K562 (cell line): ENCODE measurements around the gene TMEM161B. TPM values are rescaled to one million over a fixed set of nuclear protein-coding genes. Genes with fewer than 3 reads are reported as not detected.

Experiments
- ATAC-seq: fragments of 200-7000 bp; cut with Tn5 transposase; 3 replicates; pipeline ENCODE4 v1.9.1; 2020; ENCODE audit warnings: moderate library complexity
- BruUV-seq: library from RNA; stranded (reverse); fragments of 400-500 nt; replicated peaks from 2 replicates; lab custom pipeline; 2021; lab: Mats Ljungman, UMichigan
- CTCF ChIA-PET: fragments of 300-600 bp; formaldehyde crosslinking; extraction: SDS; loops from one replicate; lab custom pipeline; 2021; ENCODE audit warnings: low intra/inter-chr PET ratio; lab: Yijun Ruan, JAX
- POLR2A ChIA-PET: fragments of 300-600, 350-650 bp; sonication (Branson Sonifier 250); formaldehyde crosslinking; extraction: SDS; loops from one replicate; lab custom pipeline; 2021; ENCODE audit warnings: antibody characterized with exemption, inconsistent platforms; lab: Yijun Ruan, JAX
- DNase-seq, 4 experiments: peaks; one replicate each; pipeline versions ENCODE4 v3.0.0 to v3.0.0-alpha.2; 2011 to 2018; ENCODE audit warnings: low spot score in 3 of 4, mixed read lengths in 3 of 4; ENCODE audit errors: extremely low read depth in 1 of 4
- FAIRE-seq: peaks from 2 replicates; lab custom pipeline; 2011; peaks lifted over from hg19 to GRCh38; lab: Jason Lieb, UNC
- H2AFZ ChIP-seq: 2 replicates; pipeline ENCODE4 v1.6.0; 2011; ENCODE audit warnings: low read depth, low read length, control low read depth, inconsistent platforms
- H3K27ac ChIP-seq: fragments of 200-600 bp; 3 replicates; pipeline ENCODE4 v1.8.0; 2011; ENCODE audit warnings: low read depth, mild to moderate bottlenecking, control low read depth, inconsistent platforms, low read length, moderate library complexity, mixed read lengths; ENCODE audit errors: extremely low read depth
- H3K27me3 ChIP-seq, 2 experiments: fragments of 300-600 bp in 1 of 2; 2 replicates in 1 of 2; 3 replicates in 1 of 2; pipeline versions ENCODE4 v1.6.0 to v1.8.0; 2011; ENCODE audit warnings: inconsistent platforms in 2 of 2, low read length in 2 of 2, mild to moderate bottlenecking in 1 of 2, mixed read lengths in 1 of 2, moderate library complexity in 1 of 2; ENCODE audit not compliant: control insufficient read depth in 2 of 2, insufficient read depth in 2 of 2
- H3K36me3 ChIP-seq: fragments of 300-600 bp; 3 replicates; pipeline ENCODE4 v1.8.0; 2011; ENCODE audit warnings: mild to moderate bottlenecking, low read length, inconsistent platforms; ENCODE audit not compliant: control insufficient read depth, insufficient read depth
- H3K4me1 ChIP-seq, 2 experiments: fragments of 200-600 bp in 1 of 2; replicated peaks in 1 of 2; 2 replicates in 1 of 2; 3 replicates in 1 of 2; pipeline versions ENCODE4 v1.5.1 to v1.8.0; 2011; ENCODE audit warnings: inconsistent platforms in 2 of 2, low read length in 2 of 2, mild to moderate bottlenecking in 1 of 2, mixed read lengths in 1 of 2, moderate library complexity in 1 of 2; ENCODE audit not compliant: control insufficient read depth in 2 of 2, insufficient read depth in 2 of 2
- H3K4me2 ChIP-seq: 2 replicates; pipeline ENCODE4 v1.6.1; 2011; ENCODE audit warnings: low read length, control low read depth, inconsistent platforms, mixed read lengths; ENCODE audit not compliant: insufficient read depth
- H3K4me3 ChIP-seq: fragments of 200-600 bp; sonication (generic), shearing (Covaris generic); 2 replicates; pipeline ENCODE4 v1.5.1; 2016; ENCODE audit warnings: control low read depth, inconsistent platforms
- H3K79me2 ChIP-seq: fragments of 200-600 bp; 3 replicates; pipeline ENCODE4 v1.8.0; 2011; ENCODE audit warnings: low read length, inconsistent platforms; ENCODE audit not compliant: control insufficient read depth, insufficient read depth
- H3K9ac ChIP-seq, 2 experiments: 2 replicates each; pipeline versions ENCODE4 v1.6.0 to v1.6.1; 2011; ENCODE audit warnings: low read depth in 2 of 2, low read length in 2 of 2, control low read depth in 1 of 2, inconsistent platforms in 1 of 2, mild to moderate bottlenecking in 1 of 2, mixed read lengths in 1 of 2; ENCODE audit not compliant: insufficient read depth in 1 of 2
- H3K9me1 ChIP-seq: one replicate; pipeline ENCODE4 v1.6.0; 2011; ENCODE audit warnings: inconsistent platforms, mild to moderate bottlenecking, low read length, moderate library complexity; ENCODE audit not compliant: control insufficient read depth, insufficient read depth
- H3K9me3 ChIP-seq: replicated peaks from 2 replicates; pipeline ENCODE4 v1.5.1; 2011; ENCODE audit warnings: low read depth, low read length, inconsistent platforms; ENCODE audit not compliant: control insufficient read depth, insufficient read depth
- H4K20me1 ChIP-seq: replicated peaks from 2 replicates; pipeline ENCODE4 v1.6.1; 2011; ENCODE audit warnings: low read length, inconsistent platforms, mixed read lengths; ENCODE audit not compliant: control insufficient read depth, insufficient read depth
- CHD4 ChIP-seq: fragments of 200-600 bp; sonication (generic); IDR thresholded peaks from 3 replicates; pipeline ENCODE4 v1.6.1; 2012; ENCODE audit warnings: low read depth, mild to moderate bottlenecking, mixed read lengths, low read length, inconsistent platforms; ENCODE audit not compliant: insufficient read depth, insufficient replicate concordance, poor library complexity, severe bottlenecking
- HIVEP1 ChIP-seq: fragments of 250-450 bp; sonication (Bioruptor Pico); IDR thresholded peaks from 2 replicates; pipeline ENCODE4 v1.4.0; 2020; ENCODE audit warnings: mild to moderate bottlenecking
- LARP7 ChIP-seq: fragments of 450-650 bp; IDR thresholded peaks from 2 replicates; pipeline ENCODE4 v1.6.1; 2016
- MTA2 ChIP-seq: fragments of 450-650 bp; IDR thresholded peaks from 2 replicates; pipeline ENCODE4 v1.6.1; 2016; ENCODE audit warnings: low read depth
- TFAM ChIP-seq: fragments of 250-450 bp; sonication (Bioruptor Pico); conservative IDR thresholded peaks from 2 replicates; pipeline ENCODE4 v1.5.0; 2021; ENCODE audit warnings: mild to moderate bottlenecking, moderate library complexity
- WGBS: fragments of 100-300 bp; shearing (Covaris generic); methylation state at CpG from one replicate; pipeline ENCODE4 v1.1.6; 2016; ENCODE audit warnings: low coverage, mixed read lengths; ENCODE audit not compliant: insufficient coverage; ENCODE audit errors: missing lambda C conversion rate; 5-methylcytosine and 5-hydroxymethylcytosine counted together
- in situ Hi-C: fragments of 300-500 bp; cut with MboI; formaldehyde crosslinking; loops from 4 replicates; pipeline ENCODE4 v1.15.0; 2018; ENCODE audit warnings: inconsistent platforms, mixed read lengths
- intact Hi-C: fragments of 100-400 bp; cut with micrococcal nuclease; formaldehyde crosslinking; loops from 2 replicates; pipeline ENCODE4 v1.14.2; 2022
- polyA plus RNA-seq, 8 experiments: library from polyadenylated mRNA; depleted of rRNA in 4 of 8; stranded (reverse) in 5 of 8; unstranded in 3 of 8; fragments of >200 nt; fragmentation: Nextera tagmentation in 2 of 8; fragmentation: Illumina TruSeq in 1 of 8; extraction: Ambion mirVana in 2 of 8; extraction: Trizol in 1 of 8; gene quantifications; 2 replicates each; pipeline versions ENCODE4 v1.2.1 to v1.2.3, GENCODE V29; 2011 to 2014; ENCODE audit warnings: inconsistent platforms in 1 of 8, missing spikeins in 1 of 8
- total RNA-seq, 7 experiments: library from RNA; depleted of rRNA in 6 of 7; stranded (reverse); fragments of >200 nt in 6 of 7; fragmentation: Illumina TruSeq in 2 of 7; extraction: Trizol in 2 of 7; gene quantifications; 2 replicates each; pipeline versions ENCODE4 v1.2.1 to v1.2.3, GENCODE V29; 2011 to 2021; ENCODE audit warnings: low replicate concordance in 1 of 7
- TF ChIP-seq, protein P1 (sequence below), 2 experiments: fragments of 150-350 bp in 1 of 2; IDR thresholded peaks; 2 replicates each; pipeline ENCODE4 v1.6.1; 2012 to 2016; ENCODE audit warnings: low read depth in 2 of 2, low read length in 2 of 2, mild to moderate bottlenecking in 1 of 2, moderate library complexity in 1 of 2
- TF ChIP-seq, protein P2 (sequence below): fragments of 250-450 bp; sonication (Bioruptor Pico); IDR thresholded peaks from 2 replicates; pipeline ENCODE4 v1.5.0; 2021; ENCODE audit warnings: mild to moderate bottlenecking, borderline replicate concordance
- TF ChIP-seq, protein P3 (sequence below): sonication (generic); formaldehyde crosslinking; IDR thresholded peaks from 2 replicates; pipeline ENCODE4 v1.8.1; 2022; ENCODE audit warnings: missing genetic modification reagents

The TMEM161B gene
- total and polyA plus RNA-seq, 9 of the 15 experiments (the other 6 are each of a cell fraction or from before 2014, with no cell fraction given) = 18.9 to 57.1 (median 40.6) TPM

DNA sequence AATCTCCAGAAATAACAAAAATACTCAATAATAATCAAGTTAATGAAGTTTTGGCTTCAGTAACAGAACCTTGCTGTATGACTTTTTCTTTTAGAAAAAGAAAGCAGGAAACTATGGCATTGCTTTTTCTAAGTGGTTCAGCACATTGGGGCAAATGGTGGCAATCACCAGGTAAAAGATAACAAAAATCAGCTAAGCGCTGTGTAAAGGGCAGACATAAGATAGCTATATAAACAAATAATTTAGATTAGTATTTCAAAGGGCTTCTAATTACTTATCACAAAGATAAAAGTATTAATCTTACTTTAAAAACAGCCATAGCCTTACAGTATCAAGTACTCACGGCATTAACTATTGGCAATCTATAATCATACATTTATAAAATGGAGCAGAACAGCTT is 10.0 kb downstream of the TMEM161B start:
- H3K9me1 ChIP-seq = peaks cover 6% of the 10 kb centered on the region
- no peak overlapping the region for H3K27ac ChIP-seq
- H3K36me3 ChIP-seq = peaks cover 38% of the 10 kb centered on the region; the same call in 2 of the 3 replicates
- in situ Hi-C loops = no loop called here
- CTCF ChIA-PET = no interaction called here
- no peak overlapping the region for H2AFZ ChIP-seq
- H3K9ac ChIP-seq = no peak overlapping the region
- DNase-seq (no peak), ATAC-seq (no peak), FAIRE-seq (no peak)
- no peak overlapping the region for H3K4me2 ChIP-seq
- intact Hi-C loops = no loop called here
- no peak for TF ChIP-seq HIVEP1 (CRISPR knock-in tag)
- no peaks in the 10 kb centered on the region for H3K9me3 ChIP-seq
- H3K4me3 ChIP-seq = no peak overlapping the region
- 97% methylated on average over 2 of the region's 2 CpGs for WGBS
- peaks cover 100% of the 10 kb centered on the region for H3K79me2 ChIP-seq
- POLR2A ChIA-PET = no interaction called here
- H4K20me1 ChIP-seq = peaks cover 4% of the 10 kb centered on the region; the same call in 1 of the 2 replicates
- no TSS peak for BruUV-seq
- H3K27me3 ChIP-seq = no peaks in the 10 kb centered on the region
- peaks cover 0 to 3% of the 10 kb centered on the region in 2 experiments; a peak in 1 of 5 replicates for H3K4me1 ChIP-seq

DNA sequence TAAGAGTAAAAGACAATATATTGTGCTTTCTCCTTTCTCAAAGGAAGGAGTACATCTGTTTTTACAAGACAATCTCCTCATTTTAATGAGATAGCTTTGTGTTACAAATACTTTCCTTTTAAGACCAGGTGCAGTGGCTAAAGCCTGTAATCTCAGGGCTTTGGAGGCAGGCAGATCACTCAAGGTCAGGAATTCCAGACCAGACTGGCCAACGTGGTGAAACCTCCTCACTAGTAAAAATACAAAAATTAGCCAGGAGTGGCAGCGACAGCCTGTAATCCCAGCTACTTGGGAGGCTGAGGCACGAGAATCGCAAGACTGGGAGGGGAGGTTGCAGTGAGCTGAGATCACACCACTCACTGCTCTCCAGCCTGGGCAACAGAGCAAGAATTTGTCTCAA is 11.8 kb downstream of the TMEM161B start:
- no peak for DNase-seq
- Histone ChIP-seq H3K27ac (no peak overlapping the region), H3K79me2 (peaks cover 100% of the 10 kb centered on the region), H3K4me1 (peaks cover 0 to 3% of the 10 kb centered on the region in 2 experiments; a peak in 2 of 5 replicates), H3K9ac (no peak overlapping the region), H4K20me1 (peaks cover 4% of the 10 kb centered on the region; the same call in 1 of the 2 replicates), H2AFZ (no peak overlapping the region), H3K27me3 (no peaks in the 10 kb centered on the region), H3K9me1 (peaks cover 6% of the 10 kb centered on the region), H3K4me2 (no peak overlapping the region), H3K36me3 (peaks cover 29% of the 10 kb centered on the region; the same call in 1 of the 3 replicates), H3K4me3 (no peak overlapping the region), H3K9me3 (no peaks in the 10 kb centered on the region)
- intact Hi-C loops = no loop called here
- WGBS = 57% methylated on average over 4 of the region's 4 CpGs
- no peak for FAIRE-seq
- CTCF ChIA-PET = no interaction called here
- BruUV-seq = no TSS peak
- POLR2A ChIA-PET = no interaction called here
- ATAC-seq = peak; percentile 45; the same call in 2 of the 3 replicates
- in situ Hi-C loops = no loop called here
- TF ChIP-seq MTA2 = no peak
- TF ChIP-seq LARP7 = no peak
- TF ChIP-seq, protein P1, sequence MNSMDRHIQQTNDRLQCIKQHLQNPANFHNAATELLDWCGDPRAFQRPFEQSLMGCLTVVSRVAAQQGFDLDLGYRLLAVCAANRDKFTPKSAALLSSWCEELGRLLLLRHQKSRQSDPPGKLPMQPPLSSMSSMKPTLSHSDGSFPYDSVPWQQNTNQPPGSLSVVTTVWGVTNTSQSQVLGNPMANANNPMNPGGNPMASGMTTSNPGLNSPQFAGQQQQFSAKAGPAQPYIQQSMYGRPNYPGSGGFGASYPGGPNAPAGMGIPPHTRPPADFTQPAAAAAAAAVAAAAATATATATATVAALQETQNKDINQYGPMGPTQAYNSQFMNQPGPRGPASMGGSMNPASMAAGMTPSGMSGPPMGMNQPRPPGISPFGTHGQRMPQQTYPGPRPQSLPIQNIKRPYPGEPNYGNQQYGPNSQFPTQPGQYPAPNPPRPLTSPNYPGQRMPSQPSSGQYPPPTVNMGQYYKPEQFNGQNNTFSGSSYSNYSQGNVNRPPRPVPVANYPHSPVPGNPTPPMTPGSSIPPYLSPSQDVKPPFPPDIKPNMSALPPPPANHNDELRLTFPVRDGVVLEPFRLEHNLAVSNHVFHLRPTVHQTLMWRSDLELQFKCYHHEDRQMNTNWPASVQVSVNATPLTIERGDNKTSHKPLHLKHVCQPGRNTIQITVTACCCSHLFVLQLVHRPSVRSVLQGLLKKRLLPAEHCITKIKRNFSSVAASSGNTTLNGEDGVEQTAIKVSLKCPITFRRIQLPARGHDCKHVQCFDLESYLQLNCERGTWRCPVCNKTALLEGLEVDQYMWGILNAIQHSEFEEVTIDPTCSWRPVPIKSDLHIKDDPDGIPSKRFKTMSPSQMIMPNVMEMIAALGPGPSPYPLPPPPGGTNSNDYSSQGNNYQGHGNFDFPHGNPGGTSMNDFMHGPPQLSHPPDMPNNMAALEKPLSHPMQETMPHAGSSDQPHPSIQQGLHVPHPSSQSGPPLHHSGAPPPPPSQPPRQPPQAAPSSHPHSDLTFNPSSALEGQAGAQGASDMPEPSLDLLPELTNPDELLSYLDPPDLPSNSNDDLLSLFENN (IDR thresholded peaks at IDR 0.05; ENCODE audit: low read depth in 2 of 2, low read length in 2 of 2) = no peak
- TF ChIP-seq TFAM (CRISPR knock-in tag) = no peak
- TF ChIP-seq, protein P2, sequence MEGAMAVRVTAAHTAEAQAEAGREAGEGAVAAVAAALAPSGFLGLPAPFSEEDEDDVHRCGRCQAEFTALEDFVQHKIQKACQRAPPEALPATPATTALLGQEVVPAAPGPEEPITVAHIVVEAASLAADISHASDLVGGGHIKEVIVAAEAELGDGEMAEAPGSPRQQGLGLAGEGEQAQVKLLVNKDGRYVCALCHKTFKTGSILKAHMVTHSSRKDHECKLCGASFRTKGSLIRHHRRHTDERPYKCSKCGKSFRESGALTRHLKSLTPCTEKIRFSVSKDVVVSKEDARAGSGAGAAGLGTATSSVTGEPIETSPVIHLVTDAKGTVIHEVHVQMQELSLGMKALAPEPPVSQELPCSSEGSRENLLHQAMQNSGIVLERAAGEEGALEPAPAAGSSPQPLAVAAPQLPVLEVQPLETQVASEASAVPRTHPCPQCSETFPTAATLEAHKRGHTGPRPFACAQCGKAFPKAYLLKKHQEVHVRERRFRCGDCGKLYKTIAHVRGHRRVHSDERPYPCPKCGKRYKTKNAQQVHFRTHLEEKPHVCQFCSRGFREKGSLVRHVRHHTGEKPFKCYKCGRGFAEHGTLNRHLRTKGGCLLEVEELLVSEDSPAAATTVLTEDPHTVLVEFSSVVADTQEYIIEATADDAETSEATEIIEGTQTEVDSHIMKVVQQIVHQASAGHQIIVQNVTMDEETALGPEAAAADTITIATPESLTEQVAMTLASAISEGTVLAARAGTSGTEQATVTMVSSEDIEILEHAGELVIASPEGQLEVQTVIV (CRISPR knock-in tag) = no peak
- TF ChIP-seq, protein P3, sequence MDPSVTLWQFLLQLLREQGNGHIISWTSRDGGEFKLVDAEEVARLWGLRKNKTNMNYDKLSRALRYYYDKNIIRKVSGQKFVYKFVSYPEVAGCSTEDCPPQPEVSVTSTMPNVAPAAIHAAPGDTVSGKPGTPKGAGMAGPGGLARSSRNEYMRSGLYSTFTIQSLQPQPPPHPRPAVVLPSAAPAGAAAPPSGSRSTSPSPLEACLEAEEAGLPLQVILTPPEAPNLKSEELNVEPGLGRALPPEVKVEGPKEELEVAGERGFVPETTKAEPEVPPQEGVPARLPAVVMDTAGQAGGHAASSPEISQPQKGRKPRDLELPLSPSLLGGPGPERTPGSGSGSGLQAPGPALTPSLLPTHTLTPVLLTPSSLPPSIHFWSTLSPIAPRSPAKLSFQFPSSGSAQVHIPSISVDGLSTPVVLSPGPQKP = no peak
- TF ChIP-seq CHD4 = no peak
